Activated CD4-positive, alpha-beta T cell treated with anti-CD3 and anti-CD28 coated beads, Interleukin-2, Interleukin-4, amounts not matched to agents 100 ng/mL and 50 ng/mL, durations not matched to agents 16 hours and 8 hours (primary cell): Measurements from ENCODE around the gene UBR7.

ENCODE experiments used
- DNase-seq: peaks from one replicate; pipeline ENCODE4 v3.0.0-alpha.2; 2020; ENCODE audit warnings: low spot score

The UBR7 gene

GRCh38 chr14:93249128-93249831 is 42.2 kb downstream of the UBR7 start:
- DNase-seq, result no peak

- DNase-seq, result no peak
These were observed 55.4 kb downstream of the UBR7 start for GRCh38 chr14:93262446-93262845.

GRCh38 chr14:93263416-93263815 is 56.4 kb downstream of the UBR7 start:
- DNase-seq, result no peak

GRCh38 chr14:93266127-93266526 is 59.1 kb downstream of the UBR7 start:
- no peak for DNase-seq

- no peak for DNase-seq
These were observed 60.2 kb downstream of the UBR7 start for GRCh38 chr14:93267149-93267711.

GRCh38 chr14:93268406-93268805 is 61.4 kb downstream of the UBR7 start:
- DNase-seq, result no peak

- DNase-seq, result no peak
These were observed 62.4 kb downstream of the UBR7 start for GRCh38 chr14:93269341-93270068.

GRCh38 chr14:93271111-93271510 is 64.1 kb downstream of the UBR7 start:
- no peak for DNase-seq

GRCh38 chr14:93274055-93274806 is 67.2 kb downstream of the UBR7 start:
- no peak for DNase-seq

GRCh38 chr14:93276031-93276716 is 69.1 kb downstream of the UBR7 start:
- no peak for DNase-seq
